Activated CD4-positive, alpha-beta T cell treated with anti-CD3 and anti-CD28 coated beads, Interleukin-2, amount 50 U/mL, for 1 hour (primary cell): Measurements from ENCODE around the gene ADARB2.
"Not testable (repeated sequence)": the region's sequence is repeated elsewhere in the genome, so short reads cannot be mapped to it uniquely, and the experiment has no call there.

ENCODE experiments used
- DNase-seq: peaks from one replicate; pipeline ENCODE4 v3.0.0-alpha.2; 2020

Gene ADARB2

DNA sequence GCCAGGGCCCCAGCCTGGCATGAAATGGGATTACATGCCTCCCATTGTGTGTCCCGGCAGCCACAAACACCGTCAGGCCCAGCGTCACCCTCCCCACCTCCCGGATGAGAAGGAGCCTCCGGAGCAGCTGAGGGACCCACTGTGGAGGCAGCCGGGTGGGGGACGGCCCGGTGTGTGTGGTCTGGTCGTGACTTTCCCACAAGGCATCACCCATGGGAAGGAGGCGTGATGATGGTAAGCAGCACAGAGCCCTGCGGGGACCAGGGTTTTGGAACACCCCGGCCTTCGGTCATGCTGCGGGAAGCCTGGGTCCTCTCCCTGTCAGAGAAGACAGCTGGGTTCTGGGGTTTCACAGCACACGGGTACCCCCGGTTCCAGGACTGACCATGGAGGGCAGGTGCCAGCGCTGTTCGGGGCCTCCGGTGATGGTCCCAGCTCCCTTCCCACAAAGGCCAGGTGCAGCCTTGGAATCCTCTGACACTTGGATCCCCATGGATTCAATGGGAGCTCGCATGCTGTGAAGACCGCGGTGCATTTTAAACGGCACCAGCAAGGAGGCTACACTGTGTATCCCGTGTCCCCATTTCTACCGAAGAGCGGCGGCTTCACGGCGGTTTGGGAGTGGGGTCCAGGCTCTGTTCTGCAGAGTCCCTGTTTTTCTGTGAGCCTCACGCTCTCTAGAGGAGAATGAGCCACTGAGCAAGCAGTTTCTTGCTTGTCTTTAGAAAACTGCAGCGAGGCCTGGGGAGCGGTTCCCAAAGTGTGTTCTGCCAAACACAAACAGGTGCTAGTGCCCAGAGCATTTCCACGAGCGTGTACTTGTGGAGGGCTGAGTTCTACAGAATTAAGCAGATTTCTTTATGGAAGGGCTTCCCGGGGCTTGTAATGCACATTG, 336.0 kb downstream of the ADARB2 start:
- DNase-seq, result no peak

DNA sequence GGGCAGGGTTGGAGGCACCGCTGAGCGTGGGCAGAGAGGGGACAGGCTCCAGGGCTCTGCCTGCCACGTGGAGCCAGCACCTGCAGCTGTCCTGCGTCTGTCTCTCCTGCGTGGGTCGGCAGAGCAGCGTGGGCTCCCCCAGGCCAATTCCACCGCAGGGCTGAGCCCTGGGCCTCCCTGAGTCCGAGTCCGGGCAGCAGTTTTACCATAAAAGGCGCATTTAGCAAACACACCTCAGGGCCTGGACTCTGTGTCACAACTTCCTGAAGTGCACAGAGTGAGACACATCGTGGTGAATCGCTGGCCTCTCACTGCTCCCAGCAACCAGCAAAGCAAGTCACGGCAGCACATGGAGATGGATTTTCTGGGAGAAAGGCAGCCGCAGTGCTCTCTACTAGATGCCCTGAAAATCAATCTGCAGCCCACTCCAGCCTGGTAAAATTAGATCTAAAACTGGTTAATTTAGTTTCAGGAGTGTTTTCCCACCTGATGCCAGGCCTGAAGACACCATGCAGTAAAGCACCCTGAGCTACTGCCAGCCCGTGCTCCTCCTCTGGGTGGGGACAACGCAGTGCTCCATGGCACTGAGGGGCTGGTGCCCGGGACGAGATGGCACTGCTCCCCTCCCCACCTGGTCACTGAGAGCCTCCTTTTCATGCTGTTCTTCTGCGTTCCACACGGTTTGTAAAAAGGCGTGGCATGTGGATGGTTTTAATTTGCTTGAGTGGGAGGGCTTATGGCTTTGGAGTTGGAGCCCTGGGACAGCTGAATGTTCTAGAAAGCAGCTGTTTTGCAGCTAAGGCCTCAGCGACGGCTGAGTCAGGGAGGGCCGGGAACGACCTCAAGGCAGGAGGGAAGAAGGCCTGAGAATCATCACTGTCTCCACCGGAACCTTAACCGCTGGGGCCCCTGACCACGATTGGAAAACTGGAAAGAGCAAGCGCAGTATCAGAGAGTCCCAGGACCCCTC, 336.9 kb downstream of the ADARB2 start:
- no peak for DNase-seq

DNA sequence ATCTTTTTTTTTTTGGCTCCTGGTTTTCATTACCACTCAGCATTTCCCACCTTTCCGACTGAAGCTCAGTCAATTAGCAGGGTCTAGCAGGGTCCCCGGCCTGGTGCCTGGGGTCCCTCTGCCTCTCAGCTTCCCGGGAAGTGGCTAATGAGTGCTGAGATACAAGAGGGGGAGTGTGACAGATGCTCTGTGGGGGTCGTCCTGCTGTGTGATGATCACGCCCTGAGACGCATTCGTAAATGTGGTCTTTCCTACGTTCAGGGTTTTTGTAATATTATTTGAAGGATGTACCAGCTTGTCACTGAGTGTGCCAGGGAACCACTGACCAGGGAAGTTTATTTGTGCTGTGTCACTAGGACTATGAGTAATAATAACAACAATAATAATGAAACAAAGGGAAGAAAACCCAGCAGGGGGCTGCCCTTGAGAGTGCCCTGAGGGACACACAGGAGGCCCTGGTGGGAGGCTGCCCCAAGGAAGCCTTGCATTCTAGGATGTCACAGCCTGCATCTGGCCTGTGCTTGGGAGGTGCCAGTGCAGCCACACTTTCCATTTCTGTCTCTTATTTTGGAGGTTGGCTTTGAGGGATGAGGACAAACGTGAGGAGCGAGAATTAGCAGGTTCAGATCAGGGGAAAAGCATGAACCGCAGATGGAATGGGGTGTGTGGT, 337.8 kb downstream of the ADARB2 start:
- no peak for DNase-seq

DNA sequence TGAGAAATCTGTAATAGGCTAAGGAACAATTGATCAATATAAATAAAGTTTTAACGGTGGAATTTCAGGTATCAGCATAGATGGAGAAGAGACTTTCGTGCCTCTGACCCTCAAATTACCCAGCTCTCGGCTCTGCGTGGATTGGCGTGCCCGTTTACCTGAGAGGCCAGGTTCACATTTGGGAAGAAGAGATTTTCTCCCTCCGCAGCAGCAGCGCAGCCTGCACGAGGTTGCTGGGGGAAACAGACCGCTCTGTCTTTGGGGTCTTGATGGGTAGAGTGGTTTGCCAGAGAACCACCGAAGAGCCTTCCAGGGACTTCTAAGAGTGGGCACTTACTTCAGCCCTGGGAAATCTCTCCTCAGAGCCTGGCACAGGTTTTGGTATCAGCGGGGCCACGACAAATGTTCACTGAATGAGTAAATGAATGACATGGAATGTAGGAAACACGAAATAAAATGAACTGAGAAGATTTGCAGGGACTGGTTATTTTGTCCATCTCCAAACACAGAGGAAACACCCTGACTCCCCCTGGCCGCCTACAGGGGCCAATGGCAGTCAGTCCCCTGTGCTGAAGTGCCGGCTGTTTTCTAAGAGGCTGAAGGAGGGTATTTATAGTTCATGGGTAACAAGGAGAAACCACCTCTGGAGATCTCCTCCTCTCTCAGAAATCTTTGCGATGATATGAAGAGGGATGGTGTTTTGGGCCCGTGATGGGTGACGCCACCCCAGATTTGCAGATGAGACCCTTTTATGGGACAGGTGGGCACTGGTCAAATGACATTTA, 338.5 kb downstream of the ADARB2 start:
- DNase-seq, result no peak

DNA sequence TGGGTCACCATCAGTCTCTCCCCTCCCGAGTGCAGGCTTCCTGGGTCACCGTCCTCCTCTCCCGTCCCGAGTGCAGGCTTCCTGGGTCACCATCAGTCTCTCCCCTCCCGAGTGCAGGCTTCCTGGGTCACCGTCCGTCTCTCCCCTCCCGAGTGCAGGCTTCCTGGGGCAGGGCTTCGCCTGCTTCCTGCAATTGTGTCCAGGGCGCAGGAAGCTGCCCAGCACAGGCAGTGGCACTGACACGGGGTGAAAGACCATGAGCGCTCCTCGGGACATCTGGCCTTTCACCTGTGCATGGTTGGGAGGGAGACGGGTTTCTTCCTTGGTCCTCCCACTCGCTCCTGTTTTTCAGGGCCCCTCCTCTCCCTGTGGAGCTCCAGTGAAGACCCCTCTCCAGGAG, 339.2 kb downstream of the ADARB2 start:
- not testable (repeated sequence) for DNase-seq

DNA sequence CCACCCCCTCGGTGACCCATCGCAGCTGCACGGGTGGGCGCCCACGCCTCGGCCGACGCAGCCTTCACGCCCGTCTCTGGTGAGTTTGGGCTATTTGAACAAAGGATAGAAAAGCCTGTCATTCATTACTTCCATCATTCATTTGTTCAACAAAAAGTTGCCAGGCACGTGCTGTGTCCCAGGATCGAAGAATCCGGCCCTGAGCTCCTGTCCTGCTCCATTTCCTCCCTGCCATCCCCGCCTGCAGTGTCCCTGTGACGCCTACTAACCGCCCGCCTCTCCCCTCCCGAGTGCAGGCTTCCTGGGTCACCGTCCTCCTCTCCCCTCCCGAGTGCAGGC, 341.1 kb downstream of the ADARB2 start:
- no peak for DNase-seq

DNA sequence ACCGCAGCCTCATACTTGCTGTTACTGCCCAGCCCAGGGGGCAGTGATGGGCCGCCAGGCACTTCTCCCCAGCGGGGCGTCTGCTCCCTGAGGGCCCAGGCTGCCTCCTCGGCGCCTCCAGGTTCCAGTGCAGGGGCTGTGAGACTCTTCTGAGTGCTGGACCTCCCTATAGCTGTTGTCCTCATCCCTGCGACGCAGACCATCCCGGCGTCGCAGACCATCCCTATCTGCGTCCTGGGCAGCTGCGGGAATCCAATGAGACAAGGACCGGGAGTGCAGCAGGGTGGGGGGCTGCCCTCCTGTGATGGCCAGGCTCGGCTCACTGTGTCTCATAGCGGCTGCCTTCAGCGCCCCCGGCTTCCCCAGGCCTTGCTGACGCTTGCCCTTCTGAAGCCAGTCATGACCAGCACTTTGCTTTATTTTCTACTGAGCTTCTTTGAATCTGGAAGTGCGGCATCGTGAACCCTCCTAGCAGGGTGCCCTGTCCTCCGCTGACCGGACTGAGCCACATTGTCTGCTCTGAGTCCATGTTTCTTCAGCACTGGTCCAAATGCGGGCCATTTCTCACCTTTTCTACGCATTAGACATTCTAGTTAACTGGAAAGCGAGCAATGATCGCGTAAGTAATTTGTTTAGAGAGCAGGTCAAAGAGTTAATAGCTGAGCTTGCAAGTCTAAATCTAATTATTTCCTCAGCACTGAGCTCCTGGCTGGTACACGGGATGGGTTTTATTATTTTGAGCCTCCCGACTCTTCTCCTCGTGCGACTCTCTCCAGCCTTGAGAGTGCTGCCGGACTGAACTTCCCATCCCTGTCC, 341.6 kb downstream of the ADARB2 start:
- no peak for DNase-seq

DNA sequence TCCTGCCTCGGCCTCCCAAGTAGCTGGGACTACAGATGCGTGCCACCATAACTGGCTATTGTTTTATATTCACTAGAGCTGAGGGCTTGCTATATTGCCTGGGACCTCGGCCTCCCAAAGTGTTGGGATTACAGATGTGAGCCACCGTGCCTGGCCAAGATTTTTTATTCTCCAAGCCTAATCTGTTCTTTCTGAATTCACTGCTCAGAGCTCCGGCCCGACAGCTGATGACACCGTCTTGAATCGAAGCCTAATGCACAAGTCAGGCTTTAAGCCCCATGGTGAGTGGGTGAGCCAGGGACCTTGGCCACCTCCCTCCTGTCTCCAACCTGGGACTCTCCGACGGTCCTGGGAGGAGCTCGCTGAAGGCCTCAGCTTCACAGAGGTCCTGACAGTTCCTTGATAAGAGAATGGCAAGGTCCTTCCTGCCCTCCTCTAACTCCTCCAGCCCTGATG, 342.3 kb downstream of the ADARB2 start:
- no peak for DNase-seq

DNA sequence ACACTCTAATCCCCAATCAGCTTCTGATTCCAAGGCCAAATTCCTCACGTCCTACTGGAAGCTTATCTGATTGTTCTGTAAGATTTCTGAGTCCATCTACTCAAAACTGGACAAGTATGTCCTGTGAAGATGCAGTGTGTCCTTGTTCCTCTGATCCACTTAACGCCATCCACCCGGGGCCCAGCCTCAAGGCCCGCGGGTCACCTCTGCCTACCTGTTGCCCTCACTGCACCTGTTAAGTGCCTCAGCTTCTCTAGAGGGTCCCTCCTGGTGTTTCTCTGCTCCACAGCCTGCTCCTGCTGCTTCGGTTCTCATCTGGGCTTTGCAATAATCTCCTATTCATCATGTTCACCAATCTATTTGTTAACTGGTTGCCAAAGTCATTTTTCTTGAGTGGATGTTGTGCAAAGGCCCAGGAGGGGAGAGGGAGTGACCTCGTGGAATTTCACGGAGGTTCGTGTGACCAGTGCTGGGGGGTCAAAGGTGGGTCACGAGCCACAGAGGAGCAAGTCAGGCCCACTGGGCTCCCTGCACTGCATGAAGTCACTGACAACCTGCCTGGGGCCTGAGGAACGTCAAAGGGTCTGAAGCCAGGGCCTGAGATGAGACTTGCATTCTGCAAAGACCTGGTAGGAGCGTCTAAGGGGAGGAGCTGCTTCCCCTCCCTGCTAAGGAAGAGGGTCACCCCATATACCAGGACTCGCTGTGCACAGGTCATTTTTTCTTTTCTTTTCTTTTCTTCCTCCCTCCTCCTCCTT, 343.0 kb downstream of the ADARB2 start:
- no peak for DNase-seq

DNA sequence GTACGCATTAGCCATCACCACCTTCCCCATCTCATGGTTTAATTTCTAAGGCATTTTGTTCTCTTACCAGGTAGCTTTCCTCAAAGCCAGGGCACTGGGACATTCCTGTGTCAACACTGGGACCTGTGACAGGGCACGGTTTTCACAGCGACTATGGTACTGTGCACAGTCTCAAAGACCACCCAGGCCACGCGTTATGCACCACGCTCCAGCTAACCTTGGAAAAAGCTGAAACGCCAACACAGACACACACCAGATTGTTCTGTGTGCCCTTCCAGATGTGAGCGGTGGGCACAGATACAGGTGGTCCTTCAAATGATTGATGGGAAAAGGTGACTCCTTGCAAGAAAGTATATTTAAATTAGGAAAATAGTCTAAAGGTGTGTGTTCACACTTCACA, 343.8 kb downstream of the ADARB2 start:
- DNase-seq, result no peak

DNA sequence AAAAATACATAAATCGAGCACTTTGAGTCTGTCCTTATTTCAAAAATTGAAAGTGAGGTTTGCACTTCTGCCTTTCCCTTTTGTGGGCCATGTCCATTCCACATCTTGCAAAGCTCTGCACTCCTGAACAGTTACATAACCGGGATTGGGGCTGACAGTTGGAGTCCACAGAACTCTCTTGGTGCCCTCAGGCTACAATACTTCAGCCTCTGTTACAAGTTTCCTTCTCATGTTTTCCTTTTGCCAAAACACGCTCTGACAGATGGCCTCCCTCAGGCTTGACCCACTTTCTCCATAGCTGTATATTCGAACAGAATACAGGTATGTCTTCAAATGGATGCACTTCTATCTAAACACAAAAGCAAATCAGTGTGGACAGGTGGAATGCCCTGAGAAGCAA, 345.2 kb downstream of the ADARB2 start:
- DNase-seq, result no peak

DNA sequence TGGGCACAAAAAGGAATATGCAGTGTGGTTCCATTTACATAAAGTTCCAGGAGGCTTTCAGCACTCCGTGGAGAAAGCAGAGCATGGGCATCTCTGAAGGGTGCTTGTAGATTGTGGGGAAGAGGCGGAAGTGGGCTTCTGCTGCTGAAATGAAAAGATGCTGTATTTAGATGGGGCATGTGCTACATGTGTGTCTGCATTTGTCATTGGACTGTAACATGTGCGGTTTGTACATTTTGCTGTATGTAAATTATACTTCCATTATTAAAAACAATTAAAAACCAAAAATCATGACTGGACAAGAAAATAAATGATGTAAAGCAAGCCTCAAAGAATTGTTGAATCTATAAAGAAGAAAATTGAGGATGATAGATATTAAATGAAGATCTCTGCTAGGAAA, 347.1 kb downstream of the ADARB2 start:
- DNase-seq, result no peak

DNA sequence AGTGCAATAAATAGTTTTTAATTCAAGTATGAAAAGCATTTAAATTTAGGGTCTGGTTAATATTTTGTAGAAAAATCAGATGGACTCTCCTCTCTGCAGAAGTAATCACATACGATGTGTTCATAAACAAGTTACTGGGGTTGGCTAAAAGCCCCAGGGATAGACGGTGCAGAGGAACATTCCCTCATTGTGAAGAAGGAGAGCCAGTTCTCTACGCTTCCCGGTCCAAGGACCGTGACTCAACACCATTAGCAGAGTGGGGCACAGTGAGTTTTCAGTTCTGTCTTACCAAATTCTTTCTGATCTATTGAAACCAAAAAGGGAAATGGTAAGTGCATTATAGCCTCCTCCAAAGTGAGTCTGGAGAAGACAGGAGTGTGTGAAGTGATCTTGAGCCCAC, 353.3 kb downstream of the ADARB2 start:
- no peak for DNase-seq

DNA sequence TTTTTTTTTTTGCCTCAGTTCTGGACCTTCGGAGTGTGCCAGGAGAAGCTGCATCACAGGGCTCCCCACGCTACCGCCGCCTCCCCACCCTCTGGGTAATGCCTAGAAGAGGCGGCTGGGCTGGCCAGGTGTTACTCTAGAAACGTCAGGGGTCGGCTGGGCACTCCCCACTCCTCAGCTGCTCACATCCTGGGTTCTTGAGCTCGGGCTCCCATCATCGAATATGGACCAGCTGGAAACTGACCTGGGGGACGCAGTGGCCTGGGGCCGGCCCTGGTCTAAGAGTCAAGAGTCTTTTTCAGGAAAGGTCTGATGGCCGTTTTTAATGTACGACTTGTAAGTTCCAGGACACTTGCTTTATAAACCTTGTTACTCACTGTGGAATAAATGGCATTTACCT, 354.6 kb downstream of the ADARB2 start:
- DNase-seq, result no peak

DNA sequence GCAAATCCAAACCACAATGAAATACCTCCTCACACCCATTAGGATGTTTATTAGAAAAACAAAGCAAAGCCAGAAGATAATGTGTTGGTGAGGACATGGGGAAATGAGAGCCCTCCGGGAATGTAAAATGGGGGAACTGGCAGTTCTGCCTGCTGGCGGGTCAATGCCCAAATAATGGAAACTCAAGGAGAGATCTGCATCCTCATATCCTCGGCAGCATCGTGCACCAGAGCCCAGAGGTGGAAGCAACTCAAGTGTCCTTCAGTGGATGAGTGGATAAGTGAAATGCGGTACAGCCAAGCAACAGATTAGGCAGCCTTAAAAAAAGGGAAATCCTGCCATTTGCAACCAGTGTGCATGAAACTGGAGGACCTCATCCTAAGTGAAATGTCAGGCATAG, 356.0 kb downstream of the ADARB2 start:
- no peak for DNase-seq

DNA sequence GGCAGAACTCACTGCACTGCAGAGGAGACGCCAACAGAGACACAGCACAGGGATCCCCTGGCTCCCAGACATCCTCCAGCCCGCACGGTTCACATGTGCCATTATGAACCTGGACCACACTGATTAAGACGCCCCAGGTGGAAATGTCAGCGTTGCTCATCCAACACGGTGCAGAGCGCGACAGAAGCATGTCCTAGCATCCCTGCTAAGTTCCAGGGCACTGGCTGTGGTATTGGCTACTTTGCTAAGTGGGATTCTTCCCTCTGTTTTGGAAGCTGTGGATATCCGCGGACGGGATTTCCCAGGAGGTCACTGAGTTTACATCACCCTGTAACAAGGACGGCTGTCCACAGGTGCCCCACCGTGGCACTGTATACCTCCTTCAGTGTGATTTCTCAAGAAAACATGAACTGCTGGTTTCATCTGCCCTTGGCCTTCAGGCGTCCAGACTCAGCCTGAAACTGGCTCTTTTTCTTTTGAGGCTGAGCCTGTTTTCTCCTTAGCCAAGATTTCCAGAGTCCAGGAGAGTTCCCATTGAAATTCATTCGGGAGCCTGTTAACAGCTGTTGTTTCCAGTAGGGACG, 357.1 kb downstream of the ADARB2 start:
- no peak for DNase-seq

DNA sequence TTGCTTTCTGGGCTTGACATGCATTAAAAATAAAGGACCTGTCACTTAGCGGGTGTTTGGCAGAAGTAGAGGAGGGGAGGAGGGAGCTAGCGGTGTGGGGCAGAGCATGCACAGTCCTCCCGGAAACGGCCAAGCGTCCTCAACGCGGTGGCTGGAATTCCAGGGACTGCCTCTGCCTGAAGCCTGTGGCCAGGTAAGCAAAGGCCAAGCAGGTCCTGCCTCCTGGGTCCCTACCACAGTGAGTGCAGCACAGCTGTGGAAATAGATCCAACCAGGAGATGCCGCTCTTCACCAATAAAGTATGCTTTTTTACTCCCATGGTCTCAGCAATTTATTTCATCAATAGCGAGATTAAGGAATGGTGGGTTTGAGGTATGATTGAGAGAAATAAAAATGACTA, 357.7 kb downstream of the ADARB2 start:
- DNase-seq, result no peak

DNA sequence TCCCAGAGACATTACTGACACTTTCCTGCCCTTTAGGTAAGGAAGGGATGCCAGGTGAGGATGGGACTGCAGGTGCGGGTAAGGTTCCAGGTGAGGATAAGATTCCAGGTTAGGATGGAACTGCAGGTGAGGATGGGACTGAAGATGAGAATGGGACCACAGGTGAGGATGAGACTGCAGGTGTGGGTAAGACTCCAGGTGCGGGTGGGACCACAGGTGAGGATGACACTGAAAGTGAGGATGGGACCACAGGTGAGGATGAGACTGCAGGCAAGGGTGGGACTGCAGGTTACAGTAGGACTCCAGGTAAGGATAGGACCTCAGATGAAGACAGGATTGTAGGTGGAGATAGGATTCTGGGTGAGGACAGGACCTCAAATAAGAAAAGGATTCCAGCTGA, 358.9 kb downstream of the ADARB2 start:
- DNase-seq, result no peak

DNA sequence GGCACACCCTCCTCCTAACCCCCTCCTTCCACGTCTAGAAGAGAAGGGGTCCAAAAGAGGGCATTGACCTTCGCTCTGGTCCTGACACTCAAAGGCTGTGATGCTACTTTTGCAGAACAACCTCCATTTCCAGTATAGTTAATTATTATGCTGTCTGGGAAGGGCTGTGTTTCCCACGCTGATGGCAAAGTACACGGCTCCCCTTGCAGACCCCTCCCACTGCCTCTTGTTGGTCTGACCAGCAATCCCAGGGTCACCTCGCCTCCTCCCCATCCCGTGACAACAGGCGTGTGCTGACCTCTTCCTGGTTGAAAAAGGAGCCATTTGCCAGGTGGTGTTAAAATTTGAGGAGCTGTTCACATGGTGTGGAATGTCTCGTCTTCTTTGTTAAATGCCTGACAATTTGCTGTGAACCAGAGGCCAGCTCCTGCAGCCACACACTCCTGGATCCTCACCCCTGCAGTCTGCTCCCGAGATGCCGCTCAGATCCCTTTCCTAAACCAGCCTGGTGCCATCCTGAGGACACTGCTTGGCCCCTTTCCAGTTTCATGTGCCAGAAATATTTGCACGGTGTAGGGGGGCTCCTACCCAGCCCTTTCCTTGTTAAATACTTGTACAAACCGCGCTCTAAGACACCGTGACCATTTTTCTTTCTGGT, 359.5 kb downstream of the ADARB2 start:
- no peak for DNase-seq

DNA sequence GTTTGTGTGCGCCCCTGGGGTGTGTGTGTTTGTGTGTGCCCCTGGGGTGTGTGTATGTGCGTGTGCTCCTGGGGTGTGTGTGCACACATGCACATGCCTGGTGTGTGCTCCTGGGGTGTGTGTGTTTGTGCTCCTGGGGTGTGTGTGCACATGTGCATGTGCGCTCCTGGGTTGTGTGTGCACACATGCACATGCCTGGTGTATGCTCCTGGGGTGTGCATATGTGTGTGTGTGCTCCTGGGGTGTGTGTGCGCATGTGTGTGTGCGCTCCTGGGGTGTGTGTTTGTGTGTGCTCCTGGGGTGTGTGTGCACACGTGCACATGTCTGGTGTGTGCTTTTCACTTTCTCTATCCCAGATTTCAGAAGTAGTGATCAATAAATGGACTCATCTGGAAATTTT, 360.1 kb downstream of the ADARB2 start:
- no peak for DNase-seq
